LNCaP clone FGC (cell line): ENCODE results near the gene PCSK4.

Source experiments
- DNase-seq: peaks from one replicate; pipeline ENCODE4 v3.0.0-alpha.2; 2011; ENCODE audit warnings: low read depth
- H3K4me3 ChIP-seq: 2 replicates; pipeline ENCODE4 v1.5.1; 2011; ENCODE audit warnings: mild to moderate bottlenecking, low read depth, low read length, control low read depth
- CTCF ChIP-seq: IDR thresholded peaks from 2 replicates; pipeline ENCODE4 v1.5.1; 2012; ENCODE audit warnings: mild to moderate bottlenecking; ENCODE audit not compliant: control insufficient read depth, insufficient read depth; ENCODE audit errors: extremely low read depth

Gene PCSK4

DNA sequence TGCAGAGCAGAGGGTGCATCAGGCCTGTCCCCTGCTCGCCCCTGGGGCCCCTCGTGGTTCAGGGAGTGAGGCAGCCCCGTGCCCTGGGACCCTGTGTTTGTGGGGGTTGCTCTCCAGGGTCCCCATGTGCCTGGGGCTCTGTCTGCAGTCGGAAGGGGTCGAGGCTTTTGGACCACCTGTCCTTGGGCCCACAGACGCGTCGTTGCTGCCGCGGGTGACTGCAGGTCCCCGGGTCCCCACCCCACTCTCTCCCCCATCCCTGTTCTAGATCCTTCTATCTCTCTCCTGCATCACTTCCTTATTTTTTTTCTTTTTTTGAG lies 1.9 kb downstream of the PCSK4 start:
- TF ChIP-seq CTCF: no peak
- no peak overlapping the region for H3K4me3 ChIP-seq
- DNase-seq: no peak

- no peak overlapping the region for H3K4me3 ChIP-seq
- no peak for TF ChIP-seq CTCF
- DNase-seq: no peak
Observed at GRCh38 chr19:1487576-1488281, 2.4 kb downstream of the PCSK4 start.

- no peak for DNase-seq
- TF ChIP-seq CTCF: no peak
- H3K4me3 ChIP-seq: no peak overlapping the region
Observed at GRCh38 chr19:1486720-1487575, 3.2 kb downstream of the PCSK4 start.

GRCh38 chr19:1483979-1484428 lies 6.1 kb downstream of the PCSK4 start:
- no peak for DNase-seq
- no peak for TF ChIP-seq CTCF
- no peak overlapping the region for H3K4me3 ChIP-seq

DNA sequence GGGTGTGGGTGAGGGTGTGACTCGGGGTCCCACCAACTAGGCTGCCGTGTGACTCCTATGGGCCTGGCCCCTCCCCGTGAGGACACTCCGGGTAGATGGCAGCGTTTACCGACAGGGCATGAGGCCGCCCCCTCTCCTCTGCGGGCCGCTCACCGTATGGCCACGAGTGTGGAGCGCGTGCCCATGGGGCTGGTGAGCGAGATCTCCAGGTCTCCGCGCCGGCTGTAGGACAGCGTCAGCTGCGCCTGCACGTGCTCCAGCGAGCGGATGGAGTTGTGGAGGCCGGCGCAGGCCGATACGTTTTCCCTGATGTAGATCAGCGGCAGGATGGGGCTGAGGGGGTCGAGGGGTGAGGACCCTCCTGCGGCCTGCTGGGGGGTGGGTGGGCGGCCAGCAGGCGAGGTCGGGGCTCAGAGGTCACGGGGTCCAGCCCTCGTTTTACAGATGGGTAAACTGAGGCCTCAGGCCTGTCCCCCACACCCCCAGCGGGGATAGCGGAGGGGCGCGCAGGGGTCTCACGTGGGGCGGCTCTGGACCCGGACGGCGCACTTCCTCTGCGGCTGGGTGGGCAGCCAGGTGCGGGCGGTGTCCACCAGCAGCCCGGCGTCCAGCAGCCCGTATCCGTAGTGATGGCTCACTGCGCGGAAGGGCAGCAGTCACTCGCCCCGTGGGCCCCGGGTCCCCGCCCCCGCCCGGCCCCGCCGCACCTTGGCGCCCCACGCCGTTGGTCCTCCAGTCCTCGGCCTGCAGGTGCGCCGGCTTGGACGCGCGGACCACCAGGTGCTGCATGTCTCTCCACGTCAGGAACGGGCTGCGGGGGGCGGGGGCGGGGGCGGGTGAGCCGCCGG lies 6.8 kb downstream of the PCSK4 start:
- no peak overlapping the region for H3K4me3 ChIP-seq
- no peak for TF ChIP-seq CTCF
- DNase-seq: no peak

GRCh38 chr19:1482361-1483130 lies 7.6 kb downstream of the PCSK4 start:
- TF ChIP-seq CTCF: no peak
- H3K4me3 ChIP-seq: no peak overlapping the region
- no peak for DNase-seq
